Vagina (tissue), 2 donors: ENCODE results near the gene CPA3. TPM values are rescaled to one million over a fixed set of nuclear protein-coding genes. Genes with fewer than 3 reads are reported as not detected.

Source experiments
- DNase-seq, 2 donors: peaks; one replicate each; pipeline ENCODE4 v3.0.0-alpha.2; 2017; ENCODE audit errors: extremely low spot score in 2 of 2
- H3K27ac ChIP-seq: fragments of 200-600 bp; sonication (generic); one replicate; pipeline ENCODE4 v1.5.1; 2019
- H3K27me3 ChIP-seq: fragments of 200-600 bp; sonication (generic); one replicate; pipeline ENCODE4 v1.5.1; 2019
- H3K36me3 ChIP-seq, 2 donors: fragments of 200-600 bp; sonication (generic); one replicate each; pipeline ENCODE4 v1.5.1; 2017 to 2019
- H3K4me1 ChIP-seq: fragments of 200-600 bp; sonication (generic); one replicate; pipeline ENCODE4 v1.5.1; 2019
- H3K4me3 ChIP-seq, 2 donors: fragments of 200-600 bp; sonication (generic); 1 replicate in 1 of 2; 2 replicates in 1 of 2; pipeline ENCODE4 v1.5.1; 2016 to 2019
- H3K9me3 ChIP-seq: fragments of 200-600 bp; sonication (generic); one replicate; pipeline ENCODE4 v1.5.1; 2019
- POLR2A ChIP-seq, 2 donors: fragments of 450-650 bp; IDR thresholded peaks; one replicate each; pipeline ENCODE4 v1.6.1; 2017; ENCODE audit warnings: antibody characterized with exemption in 2 of 2, mild to moderate bottlenecking in 2 of 2, moderate library complexity in 2 of 2
- POLR2AphosphoS5 ChIP-seq, 2 donors: sonication (generic); formaldehyde crosslinking; IDR thresholded peaks; one replicate each; pipeline ENCODE4 v1.9.0; 2017; ENCODE audit warnings: antibody characterized with exemption in 2 of 2, mild to moderate bottlenecking in 2 of 2, low read depth in 1 of 2; ENCODE audit not compliant: insufficient read depth in 1 of 2
- intact Hi-C: fragments of 100-400 bp; cut with DNase I; formaldehyde crosslinking; loops from one replicate; pipeline ENCODE4 v1.15.1; 2023
- total RNA-seq: library from RNA; depleted of rRNA; stranded (reverse); fragments of >200 nt; gene quantifications from one replicate; pipeline ENCODE4 v1.2.3, GENCODE V29; 2016
- TF ChIP-seq, protein P1 (sequence below), 3 experiments: fragments of 450-650 bp in 2 of 3; fragments of 200-600 bp in 1 of 3; sonication (generic) in 1 of 3; IDR thresholded peaks; one replicate each; pipeline ENCODE4 v1.5.1; 2017 to 2019; ENCODE audit warnings: antibody characterized with exemption in 3 of 3, mild to moderate bottlenecking in 2 of 3, moderate library complexity in 2 of 3

CPA3 gene
- total RNA-seq, 1 donor from 2014 or later: 14.5 TPM

DNA sequence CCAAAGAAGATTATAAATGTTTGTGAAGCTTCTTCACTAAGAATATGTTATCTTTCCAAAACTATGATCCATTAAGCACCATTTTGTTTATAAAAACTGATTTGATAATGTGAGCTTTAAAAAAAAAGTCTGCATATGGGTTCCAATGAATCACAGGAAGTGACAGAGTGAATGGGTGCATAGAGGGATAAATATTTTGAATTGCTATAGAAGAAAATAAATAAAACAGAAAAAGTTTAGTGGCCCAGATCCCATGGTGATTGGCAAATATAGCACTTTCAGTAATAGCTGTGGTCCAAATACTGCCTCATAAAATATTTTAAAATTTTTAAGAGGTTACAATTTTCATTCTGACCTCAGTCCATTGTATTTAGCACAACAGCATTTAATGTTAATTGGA lies 19.2 kb downstream of the CPA3 start:
- no peak overlapping the region for H3K4me3 ChIP-seq
- TF ChIP-seq, protein P1, sequence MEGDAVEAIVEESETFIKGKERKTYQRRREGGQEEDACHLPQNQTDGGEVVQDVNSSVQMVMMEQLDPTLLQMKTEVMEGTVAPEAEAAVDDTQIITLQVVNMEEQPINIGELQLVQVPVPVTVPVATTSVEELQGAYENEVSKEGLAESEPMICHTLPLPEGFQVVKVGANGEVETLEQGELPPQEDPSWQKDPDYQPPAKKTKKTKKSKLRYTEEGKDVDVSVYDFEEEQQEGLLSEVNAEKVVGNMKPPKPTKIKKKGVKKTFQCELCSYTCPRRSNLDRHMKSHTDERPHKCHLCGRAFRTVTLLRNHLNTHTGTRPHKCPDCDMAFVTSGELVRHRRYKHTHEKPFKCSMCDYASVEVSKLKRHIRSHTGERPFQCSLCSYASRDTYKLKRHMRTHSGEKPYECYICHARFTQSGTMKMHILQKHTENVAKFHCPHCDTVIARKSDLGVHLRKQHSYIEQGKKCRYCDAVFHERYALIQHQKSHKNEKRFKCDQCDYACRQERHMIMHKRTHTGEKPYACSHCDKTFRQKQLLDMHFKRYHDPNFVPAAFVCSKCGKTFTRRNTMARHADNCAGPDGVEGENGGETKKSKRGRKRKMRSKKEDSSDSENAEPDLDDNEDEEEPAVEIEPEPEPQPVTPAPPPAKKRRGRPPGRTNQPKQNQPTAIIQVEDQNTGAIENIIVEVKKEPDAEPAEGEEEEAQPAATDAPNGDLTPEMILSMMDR (IDR thresholded peaks at IDR 0.05): no peak
- TF ChIP-seq POLR2A (IDR thresholded peaks at IDR 0.05): no peak
- no peak for TF ChIP-seq POLR2AphosphoS5 (IDR thresholded peaks at IDR 0.05; ENCODE audit: insufficient read depth in 1 of 2, low read depth in 1 of 2)
- intact Hi-C loops: no loop called here
- DNase-seq: no peak
- H3K4me1 ChIP-seq: no peaks in the 10 kb centered on the region
- H3K27me3 ChIP-seq: no peaks in the 10 kb centered on the region
- H3K9me3 ChIP-seq: no peaks in the 10 kb centered on the region
- no peaks in the 10 kb centered on the region for H3K36me3 ChIP-seq
- no peak overlapping the region for H3K27ac ChIP-seq

DNA sequence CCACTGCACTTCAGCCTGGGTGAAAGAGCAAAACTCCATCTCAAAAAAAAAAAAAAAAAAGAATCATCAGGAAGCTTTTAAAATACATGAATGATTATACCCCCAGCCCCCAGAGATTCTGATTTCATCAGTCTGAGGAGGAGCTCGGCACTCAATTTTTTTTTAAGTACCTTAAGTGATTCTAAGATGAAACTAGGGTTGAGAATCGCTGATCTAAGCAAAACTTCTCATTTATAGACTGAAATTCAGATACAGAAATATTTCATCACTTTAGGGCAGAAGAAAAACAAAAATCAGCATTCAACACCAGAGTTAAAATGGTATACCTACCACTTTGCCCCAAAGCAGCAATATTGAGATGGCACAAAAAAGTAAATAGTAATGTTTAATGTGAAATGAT lies 24.7 kb downstream of the CPA3 start:
- Histone ChIP-seq H3K4me1 (no peaks in the 10 kb centered on the region), H3K27ac (no peak overlapping the region), H3K27me3 (no peaks in the 10 kb centered on the region), H3K9me3 (no peaks in the 10 kb centered on the region), H3K36me3 (no peaks in the 10 kb centered on the region), H3K4me3 (no peak overlapping the region)
- TF ChIP-seq POLR2A (IDR thresholded peaks at IDR 0.05) (no peak), POLR2AphosphoS5 (IDR thresholded peaks at IDR 0.05; ENCODE audit: insufficient read depth in 1 of 2, low read depth in 1 of 2) (no peak)
- TF ChIP-seq, protein P1 (IDR thresholded peaks at IDR 0.05): no peak
- intact Hi-C loops: no loop called here
- no peak for DNase-seq

DNA sequence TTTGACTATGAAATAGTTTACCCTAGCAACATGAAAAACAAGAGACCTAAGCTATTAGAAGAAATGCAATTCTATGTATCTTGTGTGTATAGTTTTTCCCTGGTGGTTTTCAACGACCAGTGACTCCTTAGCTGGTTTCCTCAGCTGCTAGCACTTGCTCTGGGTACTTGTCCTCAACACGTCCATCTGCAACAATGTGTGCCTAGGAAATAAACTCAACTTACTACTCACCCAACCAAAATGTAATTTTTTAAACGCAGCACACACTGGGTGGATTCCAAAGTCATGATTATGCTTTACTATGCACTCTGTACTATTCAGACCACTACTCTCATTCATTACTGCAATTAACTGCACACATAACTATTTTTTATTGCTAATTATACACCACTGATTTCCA lies 31.0 kb downstream of the CPA3 start:
- H3K27me3 ChIP-seq: no peaks in the 10 kb centered on the region
- no peaks in the 10 kb centered on the region for H3K36me3 ChIP-seq
- no peak overlapping the region for H3K27ac ChIP-seq
- no peaks in the 10 kb centered on the region for H3K4me1 ChIP-seq
- TF ChIP-seq, protein P1 (IDR thresholded peaks at IDR 0.05): no peak
- TF ChIP-seq POLR2AphosphoS5 (IDR thresholded peaks at IDR 0.05; ENCODE audit: insufficient read depth in 1 of 2, low read depth in 1 of 2) (no peak), POLR2A (IDR thresholded peaks at IDR 0.05) (no peak)
- no peaks in the 10 kb centered on the region for H3K9me3 ChIP-seq
- no peak for DNase-seq
- no peak overlapping the region for H3K4me3 ChIP-seq
- intact Hi-C loops: no loop called here

DNA sequence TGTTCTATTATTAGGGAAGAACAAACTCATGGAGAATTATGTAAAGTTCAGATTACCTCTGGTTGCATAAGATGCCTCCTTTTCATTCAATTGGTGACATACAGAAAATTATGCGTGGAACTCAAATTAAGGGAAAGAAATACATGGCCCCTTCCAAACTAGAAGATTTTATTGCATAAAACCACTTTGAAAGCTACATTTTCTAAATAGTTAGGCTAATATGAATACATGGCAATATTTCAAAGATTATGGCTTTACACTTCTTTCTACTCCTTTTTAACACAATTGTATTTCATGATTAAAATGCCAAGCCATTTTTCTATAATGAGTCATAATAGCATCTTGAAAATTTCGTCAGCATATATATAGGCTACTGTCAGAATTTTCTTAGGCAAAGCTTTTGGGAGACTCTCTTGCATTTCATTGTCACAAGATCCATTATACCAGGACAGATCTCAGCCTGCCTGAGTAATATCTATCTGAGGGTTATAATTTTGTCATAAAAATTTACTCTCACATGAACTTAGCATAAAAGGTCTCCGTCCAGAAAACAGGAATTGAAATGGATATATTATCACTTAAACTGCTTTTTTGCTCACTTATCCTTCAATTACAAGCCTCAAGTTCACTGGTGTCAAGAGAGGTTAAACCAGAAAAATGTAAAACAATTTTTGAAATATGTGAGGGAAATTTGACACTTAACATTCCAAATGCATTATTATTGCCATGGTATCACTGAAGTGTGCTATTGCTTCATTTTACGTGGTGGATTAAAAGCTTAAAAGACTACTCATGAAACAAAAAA lies 37.1 kb downstream of the CPA3 start:
- no peaks in the 10 kb centered on the region for H3K9me3 ChIP-seq
- H3K27me3 ChIP-seq: no peaks in the 10 kb centered on the region
- no peak overlapping the region for H3K27ac ChIP-seq
- intact Hi-C loops: no loop called here
- H3K4me1 ChIP-seq: no peaks in the 10 kb centered on the region
- TF ChIP-seq, protein P1 (IDR thresholded peaks at IDR 0.05): no peak
- TF ChIP-seq POLR2A (IDR thresholded peaks at IDR 0.05): no peak
- no peak for TF ChIP-seq POLR2AphosphoS5 (IDR thresholded peaks at IDR 0.05; ENCODE audit: insufficient read depth in 1 of 2, low read depth in 1 of 2)
- H3K4me3 ChIP-seq: no peak overlapping the region
- no peaks in the 10 kb centered on the region for H3K36me3 ChIP-seq
- no peak for DNase-seq

DNA sequence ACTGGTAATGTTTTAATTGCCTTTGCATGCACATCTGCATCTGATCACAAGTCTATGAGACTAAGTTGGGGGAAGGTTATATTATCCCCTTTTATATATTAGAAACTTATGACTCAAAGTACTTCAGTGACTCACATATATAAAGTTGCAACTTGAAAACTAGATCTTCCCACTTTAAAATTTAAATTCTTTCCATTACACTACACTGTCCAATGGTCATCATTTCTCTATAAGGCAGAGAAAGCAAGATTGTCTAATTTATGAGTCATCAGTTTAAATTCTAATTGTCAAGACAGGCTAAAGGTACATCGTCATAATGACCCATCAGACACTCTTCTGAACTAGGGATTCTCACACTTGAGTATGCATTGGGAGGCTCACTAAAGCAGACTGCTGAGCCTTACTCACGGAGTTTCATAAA lies 37.9 kb downstream of the CPA3 start:
- Histone ChIP-seq H3K27ac (no peak overlapping the region), H3K4me1 (no peaks in the 10 kb centered on the region), H3K36me3 (no peaks in the 10 kb centered on the region), H3K27me3 (no peaks in the 10 kb centered on the region), H3K4me3 (no peak overlapping the region), H3K9me3 (no peaks in the 10 kb centered on the region)
- intact Hi-C loops: no loop called here
- no peak for DNase-seq
- TF ChIP-seq, protein P1 (IDR thresholded peaks at IDR 0.05): no peak
- TF ChIP-seq POLR2A (IDR thresholded peaks at IDR 0.05) (no peak), POLR2AphosphoS5 (IDR thresholded peaks at IDR 0.05; ENCODE audit: insufficient read depth in 1 of 2, low read depth in 1 of 2) (no peak)
